Endodermal cell (in vitro differentiated cells): ENCODE data around the gene PKM. TPM values are rescaled to one million over a fixed set of nuclear protein-coding genes. Genes with fewer than 3 reads are reported as not detected.

ENCODE experiments used
- DNase-seq: peaks from one replicate; pipeline ENCODE4 v3.0.0-alpha.2; 2017
- H3K27ac ChIP-seq: 2 replicates; pipeline ENCODE4 v1.5.1; 2013; ENCODE audit warnings: mild to moderate bottlenecking, low read depth, low read length, moderate library complexity
- H3K27me3 ChIP-seq: 2 replicates; pipeline ENCODE4 v1.6.1; 2013; ENCODE audit warnings: mild to moderate bottlenecking, low read length, moderate library complexity; ENCODE audit not compliant: insufficient read depth, control insufficient read depth, poor library complexity, severe bottlenecking
- H3K36me3 ChIP-seq: 2 replicates; pipeline ENCODE4 v1.7.0; 2013; ENCODE audit warnings: mild to moderate bottlenecking, low read length, moderate library complexity; ENCODE audit not compliant: control insufficient read depth, insufficient read depth
- H3K4me1 ChIP-seq: one replicate; pipeline ENCODE4 v1.7.0; 2013; ENCODE audit warnings: low read length; ENCODE audit not compliant: control insufficient read depth, insufficient read depth
- H3K4me3 ChIP-seq: 2 replicates; pipeline ENCODE4 v1.5.1; 2013; ENCODE audit warnings: mild to moderate bottlenecking, low read length, moderate library complexity
- H3K9ac ChIP-seq: 2 replicates; pipeline ENCODE4 v1.6.1; 2013; ENCODE audit warnings: mild to moderate bottlenecking, low read length, moderate library complexity; ENCODE audit not compliant: poor library complexity, severe bottlenecking; ENCODE audit errors: extremely low read depth
- H3K9me3 ChIP-seq: 2 replicates; pipeline ENCODE4 v1.6.1; 2013; ENCODE audit warnings: mild to moderate bottlenecking, low read length, moderate library complexity; ENCODE audit not compliant: control insufficient read depth
- H3K27ac Mint-ChIP-seq: 2 replicates; pipeline ENCODE4 v1.8.0; 2020; ENCODE audit warnings: mixed read lengths
- H3K27me3 Mint-ChIP-seq: 2 replicates; pipeline ENCODE4 v1.8.0; 2021; ENCODE audit warnings: mild to moderate bottlenecking, mixed read lengths; ENCODE audit not compliant: insufficient read depth
- H3K36me3 Mint-ChIP-seq: 2 replicates; pipeline ENCODE4 v1.8.0; 2020; ENCODE audit warnings: low read depth, mixed read lengths
- H3K4me1 Mint-ChIP-seq: 2 replicates; pipeline ENCODE4 v1.8.0; 2020; ENCODE audit warnings: mixed read lengths
- H3K4me3 Mint-ChIP-seq: 2 replicates; pipeline ENCODE4 v1.8.0; 2020; ENCODE audit warnings: mild to moderate bottlenecking, moderate library complexity, mixed read lengths
- H3K9me3 Mint-ChIP-seq: 2 replicates; pipeline ENCODE4 v1.8.0; 2020; ENCODE audit warnings: mild to moderate bottlenecking, mixed read lengths
- CTCF ChIP-seq: fragments of 200-600 bp; sonication (generic); conservative IDR thresholded peaks from 2 replicates; pipeline ENCODE4 v1.5.0; 2021; ENCODE audit warnings: antibody characterized with exemption, mild to moderate bottlenecking
- WGBS, 2 experiments: methylation state at CpG; one replicate each; pipeline versions ENCODE4 v1.1.5 to v1.1.7; 2013; ENCODE audit warnings: missing lambda C conversion rate in 2 of 2, mixed read lengths in 1 of 2; ENCODE audit not compliant: insufficient coverage in 1 of 2, insufficient read length in 1 of 2; 5-methylcytosine and 5-hydroxymethylcytosine counted together
- total RNA-seq, 2 donors: library from RNA; stranded (reverse); fragmentation: NEBNext Ultra II Directional in 1 of 2; extraction: Animal tissue kit (Norgen Biotek cat#: 25700) in 1 of 2; gene quantifications; 2 replicates in 1 of 2; 3 replicates in 1 of 2; pipeline ENCODE4 v1.2.1, GENCODE V29; 2021

PKM gene
- total RNA-seq, 2 donors from 2014 or later, result 2,197 to 2,355 TPM

GRCh38 chr15:72155635-72156616, 75.1 kb downstream of the PKM start:
- Histone ChIP-seq H3K27me3 (peaks cover 27% of the 10 kb centered on the region), H3K4me1 (no peaks in the 10 kb centered on the region), H3K9me3 (no peaks in the 10 kb centered on the region), H3K9ac (no peak overlapping the region), H3K27ac (no peak overlapping the region), H3K36me3 (no peaks in the 10 kb centered on the region), H3K4me3 (no peak overlapping the region)
- WGBS, 2 experiments, result 53 to 68% methylated on average over 18 to 19 of the region's 19 CpGs
- H3K27me3 Mint-ChIP-seq, result peaks cover 22% of the 10 kb centered on the region
- H3K27ac Mint-ChIP-seq, result no peak overlapping the region
- peak overlapping the region; percentile 30 for H3K4me3 Mint-ChIP-seq
- H3K9me3 Mint-ChIP-seq, result no peaks in the 10 kb centered on the region
- peak; percentile 95 for TF ChIP-seq CTCF
- no peaks in the 10 kb centered on the region for H3K36me3 Mint-ChIP-seq
- peaks cover 15% of the 10 kb centered on the region for H3K4me1 Mint-ChIP-seq
- peak; percentile 95 for DNase-seq

GRCh38 chr15:72155003-72155621, 75.9 kb downstream of the PKM start:
- Mint-ChIP-seq H3K4me1 (peaks cover 15% of the 10 kb centered on the region), H3K36me3 (no peaks in the 10 kb centered on the region), H3K27me3 (peaks cover 26% of the 10 kb centered on the region), H3K27ac (no peak overlapping the region), H3K4me3 (no peak overlapping the region), H3K9me3 (no peaks in the 10 kb centered on the region)
- Histone ChIP-seq H3K9me3 (no peaks in the 10 kb centered on the region), H3K4me1 (no peaks in the 10 kb centered on the region), H3K4me3 (no peak overlapping the region), H3K27me3 (peaks cover 28% of the 10 kb centered on the region), H3K36me3 (no peaks in the 10 kb centered on the region), H3K9ac (no peak overlapping the region), H3K27ac (no peak overlapping the region)
- 89 to 95% methylated on average over 11 to 14 of the region's 14 CpGs for WGBS, 2 experiments
- no peak for TF ChIP-seq CTCF
- DNase-seq, result peak; percentile 54

GRCh38 chr15:72154316-72154715, 76.7 kb downstream of the PKM start:
- Histone ChIP-seq H3K27me3 (peaks cover 28% of the 10 kb centered on the region), H3K4me1 (no peaks in the 10 kb centered on the region), H3K9me3 (no peaks in the 10 kb centered on the region), H3K4me3 (no peak overlapping the region), H3K9ac (no peak overlapping the region), H3K27ac (no peak overlapping the region), H3K36me3 (no peaks in the 10 kb centered on the region)
- TF ChIP-seq CTCF, result no peak
- no peak overlapping the region for H3K4me3 Mint-ChIP-seq
- WGBS, 2 experiments, result 88 to 90% methylated on average over 6 to 7 of the region's 7 CpGs
- peaks cover 15% of the 10 kb centered on the region for H3K4me1 Mint-ChIP-seq
- H3K36me3 Mint-ChIP-seq, result no peaks in the 10 kb centered on the region
- no peak overlapping the region for H3K27ac Mint-ChIP-seq
- no peak for DNase-seq
- no peaks in the 10 kb centered on the region for H3K9me3 Mint-ChIP-seq
- H3K27me3 Mint-ChIP-seq, result peaks cover 26% of the 10 kb centered on the region
